ENCODE data around the gene THOC6.
A peak's percentile ranks its signal among the peaks of the same experiment; 100 is the strongest.

The THOC6 gene

GRCh38 chr16:2992383-2993081 is 31.3 kb upstream of the THOC6 start:
- Histone ChIP-seq H3K27ac (ENCODE audit: low read depth, low read length) (no peak overlapping the region), H3K9ac (ENCODE audit: low read depth, low read length) (no peak overlapping the region), H3K36me3 (ENCODE audit: control insufficient read depth, insufficient read depth, low read length) (no peaks in the 10 kb centered on the region), H3K27me3 (ENCODE audit: control insufficient read depth, insufficient read depth, low read length) (no peaks in the 10 kb centered on the region), H3K9me3 (ENCODE audit: control insufficient read depth, insufficient read depth, low read length) (no peaks in the 10 kb centered on the region), H3K4me1 (ENCODE audit: control insufficient read depth, insufficient read depth, low read length) (peaks cover 20% of the 10 kb centered on the region), H3K4me3 (ENCODE audit: low read depth, low read length) (no peak overlapping the region)

- no peak overlapping the region for H3K27ac ChIP-seq (ENCODE audit: low read depth, low read length)
- no peaks in the 10 kb centered on the region for H3K9me3 ChIP-seq (ENCODE audit: control insufficient read depth, insufficient read depth, low read length)
- no peak overlapping the region for H3K4me3 ChIP-seq (ENCODE audit: low read depth, low read length)
- no peaks in the 10 kb centered on the region for H3K27me3 ChIP-seq (ENCODE audit: control insufficient read depth, insufficient read depth, low read length)
- 0 out of 2 replicates have a peak, but pooled peaks cover 5% of the 10 kb centered on the region for H3K4me1 ChIP-seq (ENCODE audit: control insufficient read depth, insufficient read depth, low read length)
- H3K9ac ChIP-seq (ENCODE audit: low read depth, low read length) = no peak overlapping the region
- no peaks in the 10 kb centered on the region for H3K36me3 ChIP-seq (ENCODE audit: control insufficient read depth, insufficient read depth, low read length)
Measured at GRCh38 chr16:2996298-2996697, 27.5 kb upstream of the THOC6 start.

- H3K9me3 ChIP-seq (ENCODE audit: control insufficient read depth, insufficient read depth, low read length) = no peaks in the 10 kb centered on the region
- no peak overlapping the region for H3K4me3 ChIP-seq (ENCODE audit: low read depth, low read length)
- no peak overlapping the region for H3K9ac ChIP-seq (ENCODE audit: low read depth, low read length)
- H3K4me1 ChIP-seq (ENCODE audit: control insufficient read depth, insufficient read depth, low read length) = peaks cover 5% of the 10 kb centered on the region; the same call in 1 of the 2 replicates
- no peak overlapping the region for H3K27ac ChIP-seq (ENCODE audit: low read depth, low read length)
- H3K36me3 ChIP-seq (ENCODE audit: control insufficient read depth, insufficient read depth, low read length) = no peaks in the 10 kb centered on the region
- H3K27me3 ChIP-seq (ENCODE audit: control insufficient read depth, insufficient read depth, low read length) = no peaks in the 10 kb centered on the region
Measured at GRCh38 chr16:2999929-3000328, 23.9 kb upstream of the THOC6 start.

- Histone ChIP-seq H3K4me1 (ENCODE audit: control insufficient read depth, insufficient read depth, low read length) (peaks cover 5% of the 10 kb centered on the region; the same call in 1 of the 2 replicates), H3K4me3 (ENCODE audit: low read depth, low read length) (no peak overlapping the region), H3K9ac (ENCODE audit: low read depth, low read length) (no peak overlapping the region), H3K9me3 (ENCODE audit: control insufficient read depth, insufficient read depth, low read length) (no peaks in the 10 kb centered on the region), H3K27ac (ENCODE audit: low read depth, low read length) (no peak overlapping the region), H3K36me3 (ENCODE audit: control insufficient read depth, insufficient read depth, low read length) (no peaks in the 10 kb centered on the region), H3K27me3 (ENCODE audit: control insufficient read depth, insufficient read depth, low read length) (no peaks in the 10 kb centered on the region)
Measured at GRCh38 chr16:3000540-3000939, 23.3 kb upstream of the THOC6 start.

- H3K9me3 ChIP-seq (ENCODE audit: control insufficient read depth, insufficient read depth, low read length) = no peaks in the 10 kb centered on the region
- H3K27ac ChIP-seq (ENCODE audit: low read depth, low read length) = no peak overlapping the region
- H3K4me1 ChIP-seq (ENCODE audit: control insufficient read depth, insufficient read depth, low read length) = peaks cover 12% of the 10 kb centered on the region
- H3K27me3 ChIP-seq (ENCODE audit: control insufficient read depth, insufficient read depth, low read length) = no peaks in the 10 kb centered on the region
- H3K4me3 ChIP-seq (ENCODE audit: low read depth, low read length) = no peak overlapping the region
- H3K36me3 ChIP-seq (ENCODE audit: control insufficient read depth, insufficient read depth, low read length) = no peaks in the 10 kb centered on the region
- no peak overlapping the region for H3K9ac ChIP-seq (ENCODE audit: low read depth, low read length)
Measured at GRCh38 chr16:3001316-3001715, 22.5 kb upstream of the THOC6 start.

GRCh38 chr16:3003582-3004270 is 20.1 kb upstream of the THOC6 start:
- Histone ChIP-seq H3K4me3 (ENCODE audit: low read depth, low read length) (no peak overlapping the region; the same call in 1 of the 2 replicates), H3K9me3 (ENCODE audit: control insufficient read depth, insufficient read depth, low read length) (no peaks in the 10 kb centered on the region), H3K36me3 (ENCODE audit: control insufficient read depth, insufficient read depth, low read length) (no peaks in the 10 kb centered on the region; the same call in 1 of the 2 replicates), H3K9ac (ENCODE audit: low read depth, low read length) (no peak overlapping the region), H3K27me3 (ENCODE audit: control insufficient read depth, insufficient read depth, low read length) (no peaks in the 10 kb centered on the region), H3K4me1 (ENCODE audit: control insufficient read depth, insufficient read depth, low read length) (peaks cover 28% of the 10 kb centered on the region), H3K27ac (ENCODE audit: low read depth, low read length) (no peak overlapping the region)

- Histone ChIP-seq H3K27ac (ENCODE audit: low read depth, low read length) (no peak overlapping the region), H3K27me3 (ENCODE audit: control insufficient read depth, insufficient read depth, low read length) (no peaks in the 10 kb centered on the region), H3K9me3 (ENCODE audit: control insufficient read depth, insufficient read depth, low read length) (no peaks in the 10 kb centered on the region), H3K4me1 (ENCODE audit: control insufficient read depth, insufficient read depth, low read length) (peaks cover 34% of the 10 kb centered on the region), H3K9ac (ENCODE audit: low read depth, low read length) (no peak overlapping the region), H3K4me3 (ENCODE audit: low read depth, low read length) (peak overlapping the region; percentile 47; the same call in 1 of the 2 replicates), H3K36me3 (ENCODE audit: control insufficient read depth, insufficient read depth, low read length) (no peaks in the 10 kb centered on the region; the same call in 1 of the 2 replicates)
Measured at GRCh38 chr16:3004319-3004718, 19.5 kb upstream of the THOC6 start.

GRCh38 chr16:3004781-3005284 is 19.0 kb upstream of the THOC6 start:
- Histone ChIP-seq H3K9ac (ENCODE audit: low read depth, low read length) (no peak overlapping the region), H3K4me3 (ENCODE audit: low read depth, low read length) (peak overlapping the region; percentile 56), H3K36me3 (ENCODE audit: control insufficient read depth, insufficient read depth, low read length) (no peaks in the 10 kb centered on the region; the same call in 1 of the 2 replicates), H3K4me1 (ENCODE audit: control insufficient read depth, insufficient read depth, low read length) (peaks cover 39% of the 10 kb centered on the region), H3K27ac (ENCODE audit: low read depth, low read length) (peak overlapping the region; percentile 71), H3K27me3 (ENCODE audit: control insufficient read depth, insufficient read depth, low read length) (no peaks in the 10 kb centered on the region), H3K9me3 (ENCODE audit: control insufficient read depth, insufficient read depth, low read length) (no peaks in the 10 kb centered on the region)

- no peaks in the 10 kb centered on the region for H3K9me3 ChIP-seq (ENCODE audit: control insufficient read depth, insufficient read depth, low read length)
- H3K4me3 ChIP-seq (ENCODE audit: low read depth, low read length) = peak overlapping the region; percentile 56
- H3K36me3 ChIP-seq (ENCODE audit: control insufficient read depth, insufficient read depth, low read length) = no peaks in the 10 kb centered on the region; the same call in 1 of the 2 replicates
- H3K9ac ChIP-seq (ENCODE audit: low read depth, low read length) = peak overlapping the region; percentile 81
- peak overlapping the region; percentile 98 for H3K27ac ChIP-seq (ENCODE audit: low read depth, low read length)
- 0 out of 2 replicates have a peak, but pooled peaks cover 7% of the 10 kb centered on the region for H3K27me3 ChIP-seq (ENCODE audit: control insufficient read depth, insufficient read depth, low read length)
- peaks cover 56% of the 10 kb centered on the region for H3K4me1 ChIP-seq (ENCODE audit: control insufficient read depth, insufficient read depth, low read length)
Measured at GRCh38 chr16:3007059-3007956, 16.5 kb upstream of the THOC6 start.

GRCh38 chr16:3007957-3008689 is 15.7 kb upstream of the THOC6 start:
- Histone ChIP-seq H3K9ac (ENCODE audit: low read depth, low read length) (peak overlapping the region; percentile 81), H3K27me3 (ENCODE audit: control insufficient read depth, insufficient read depth, low read length) (0 out of 2 replicates have a peak, but pooled peaks cover 7% of the 10 kb centered on the region), H3K4me3 (ENCODE audit: low read depth, low read length) (peak overlapping the region; percentile 56), H3K27ac (ENCODE audit: low read depth, low read length) (peak overlapping the region; percentile 98), H3K9me3 (ENCODE audit: control insufficient read depth, insufficient read depth, low read length) (no peaks in the 10 kb centered on the region), H3K36me3 (ENCODE audit: control insufficient read depth, insufficient read depth, low read length) (no peaks in the 10 kb centered on the region; the same call in 1 of the 2 replicates), H3K4me1 (ENCODE audit: control insufficient read depth, insufficient read depth, low read length) (peaks cover 62% of the 10 kb centered on the region)
